GM23338 (cell line): ENCODE measurements around the gene LCLAT1. TPM values are rescaled to one million over a fixed set of nuclear protein-coding genes. Genes with fewer than 3 reads are reported as not detected.

Experiments used
- ATAC-seq: fragments of 200-7000 bp; cut with Tn5 transposase; 3 replicates; pipeline ENCODE4 v1.9.1; 2020
- DNase-seq: peaks from one replicate; pipeline ENCODE4 v3.0.0-alpha.2; 2015; ENCODE audit warnings: low spot score
- H2AFZ ChIP-seq: fragments of 200-600 bp; sonication (generic); 2 replicates; pipeline ENCODE4 v1.8.0; 2016; ENCODE audit warnings: antibody characterized with exemption, mild to moderate bottlenecking, moderate library complexity
- H3F3A ChIP-seq: fragments of 200-600 bp; sonication (generic); replicated peaks from 2 replicates; pipeline ENCODE4 v1.8.0; 2017; ENCODE audit warnings: antibody characterized with exemption, mixed run types, low read depth
- H3K27ac ChIP-seq: fragments of 200-600 bp; sonication (generic); 2 replicates; pipeline ENCODE4 v1.6.1; 2016; ENCODE audit warnings: low read depth
- H3K27me3 ChIP-seq: fragments of 200-600 bp; sonication (generic); 2 replicates; pipeline ENCODE4 v1.8.0; 2016; ENCODE audit warnings: mild to moderate bottlenecking, mixed run types, moderate library complexity; ENCODE audit not compliant: insufficient read depth
- H3K36me3 ChIP-seq: fragments of 200-600 bp; sonication (generic); 2 replicates; pipeline ENCODE4 v1.8.0; 2016; ENCODE audit warnings: mild to moderate bottlenecking; ENCODE audit not compliant: insufficient read depth
- H3K4me1 ChIP-seq: fragments of 200-600 bp; sonication (generic); 2 replicates; pipeline ENCODE4 v1.8.0; 2016; ENCODE audit warnings: mild to moderate bottlenecking, moderate library complexity; ENCODE audit not compliant: insufficient read depth
- H3K4me2 ChIP-seq: fragments of 200-600 bp; sonication (generic); 2 replicates; pipeline ENCODE4 v1.7.1; 2017; ENCODE audit warnings: mixed run types
- H3K4me3 ChIP-seq: fragments of 200-600 bp; sonication (generic); 2 replicates; pipeline ENCODE4 v1.6.1; 2016; ENCODE audit warnings: mixed run types
- H3K79me2 ChIP-seq: fragments of 200-600 bp; sonication (generic); replicated peaks from 2 replicates; pipeline ENCODE4 v1.8.0; 2017; ENCODE audit warnings: mild to moderate bottlenecking; ENCODE audit not compliant: insufficient read depth
- H3K9me2 ChIP-seq: fragments of 200-600 bp; sonication (generic); 2 replicates; pipeline ENCODE4 v1.8.0; 2017; ENCODE audit not compliant: insufficient read depth
- H4K20me1 ChIP-seq: fragments of 200-600 bp; sonication (generic); replicated peaks from 2 replicates; pipeline ENCODE4 v1.8.0; 2017; ENCODE audit warnings: mild to moderate bottlenecking; ENCODE audit not compliant: insufficient read depth
- H3K27ac Mint-ChIP-seq: 2 replicates; pipeline ENCODE4 v1.8.0; 2020; ENCODE audit warnings: inconsistent platforms, mild to moderate bottlenecking, moderate library complexity, mixed read lengths
- H3K27me3 Mint-ChIP-seq: 3 replicates; pipeline ENCODE4 v1.8.0; 2022; ENCODE audit warnings: low read depth, mild to moderate bottlenecking, moderate library complexity, mixed read lengths, inconsistent platforms; ENCODE audit not compliant: insufficient read depth, poor library complexity
- H3K36me3 Mint-ChIP-seq: 3 replicates; pipeline ENCODE4 v1.8.0; 2021; ENCODE audit warnings: low read depth, mild to moderate bottlenecking, inconsistent platforms, moderate library complexity, mixed read lengths
- H3K4me1 Mint-ChIP-seq: 3 replicates; pipeline ENCODE4 v1.8.0; 2020; ENCODE audit warnings: mild to moderate bottlenecking, inconsistent platforms, mixed read lengths
- H3K4me3 Mint-ChIP-seq: 3 replicates; pipeline ENCODE4 v1.8.0; 2021; ENCODE audit warnings: moderate library complexity, mild to moderate bottlenecking, inconsistent platforms, mixed read lengths
- H3K9me3 Mint-ChIP-seq: 3 replicates; pipeline ENCODE4 v1.8.0; 2020; ENCODE audit warnings: moderate library complexity, mild to moderate bottlenecking, inconsistent platforms, mixed read lengths
- CREB1 ChIP-seq: fragments of 250-450 bp; sonication (Bioruptor Pico); IDR thresholded peaks from 2 replicates; pipeline ENCODE4 v1.5.0; 2020; ENCODE audit warnings: low read depth, mild to moderate bottlenecking, moderate library complexity
- CTCF ChIP-seq, 2 experiments: fragments of 200-600 bp in 1 of 2; sonication (generic) in 1 of 2; conservative IDR thresholded peaks; 2 replicates each; pipeline versions ENCODE4 v1.5.1 to v1.6.1; 2016 to 2017; ENCODE audit warnings: antibody characterized with exemption in 2 of 2, low read depth in 2 of 2, mild to moderate bottlenecking in 2 of 2, moderate library complexity in 1 of 2
- ETS1 ChIP-seq: IDR thresholded peaks from 2 replicates; pipeline ENCODE4 v1.6.1; 2016; ENCODE audit warnings: antibody characterized with exemption
- EZH2 ChIP-seq: fragments of 200-600 bp; sonication (generic); IDR thresholded peaks from one replicate; pipeline ENCODE4 v1.8.0; 2017; ENCODE audit warnings: antibody characterized with exemption, mild to moderate bottlenecking, low read depth; ENCODE audit not compliant: unreplicated experiment
- EZH2phosphoT487 ChIP-seq: fragments of 200-600 bp; sonication (generic); IDR thresholded peaks from one replicate; pipeline ENCODE4 v1.8.1; 2018; ENCODE audit warnings: antibody characterized with exemption; ENCODE audit not compliant: unreplicated experiment
- JUNB ChIP-seq: IDR thresholded peaks from one replicate; pipeline ENCODE4 v1.6.1; 2016; ENCODE audit warnings: antibody characterized with exemption; ENCODE audit not compliant: unreplicated experiment
- POLR2AphosphoS5 ChIP-seq: IDR thresholded peaks from 2 replicates; pipeline ENCODE4 v1.6.1; 2016; ENCODE audit warnings: antibody characterized with exemption, low read depth
- ZNF114 ChIP-seq: fragments of 250-450 bp; sonication (Bioruptor Pico); IDR thresholded peaks from 2 replicates; pipeline ENCODE4 v1.5.0; 2020; ENCODE audit warnings: mild to moderate bottlenecking, moderate library complexity
- ZNF331 ChIP-seq: fragments of 250-450 bp; sonication (Bioruptor Pico); IDR thresholded peaks from 2 replicates; pipeline ENCODE4 v1.5.0; 2020; ENCODE audit warnings: low read depth, mild to moderate bottlenecking, moderate library complexity
- ZNF462 ChIP-seq: fragments of 250-450 bp; sonication (Bioruptor Pico); IDR thresholded peaks from 2 replicates; pipeline ENCODE4 v1.5.0; 2020; ENCODE audit warnings: mild to moderate bottlenecking, moderate library complexity
- polyA plus RNA-seq: library from polyadenylated mRNA; unstranded; fragments of >200 nt; fragmentation: Nextera tagmentation; extraction: Ambion mirVana; gene quantifications from 2 replicates; pipeline ENCODE4 v1.2.1, GENCODE V29; 2016
- total RNA-seq: library from RNA; depleted of rRNA; stranded (reverse); fragments of >200 nt; shearing (Covaris generic); gene quantifications from 2 replicates; pipeline ENCODE4 v1.2.3, GENCODE V29; 2014

The LCLAT1 gene
- total and polyA plus RNA-seq, 2 experiments from 2014 or later: 11.5 to 30.1 TPM

- Histone ChIP-seq H3K27me3 (no peaks in the 10 kb centered on the region), H3K4me2 (no peak overlapping the region), H3K36me3 (no peaks in the 10 kb centered on the region), H3K79me2 (no peaks in the 10 kb centered on the region; the same call in 1 of the 2 replicates), H3F3A (no peaks in the 10 kb centered on the region), H3K27ac (peak overlapping the region; percentile 3; the same call in 1 of the 2 replicates), H3K9me2 (no peaks in the 10 kb centered on the region), H3K4me3 (no peak overlapping the region), H2AFZ (no peak overlapping the region), H3K4me1 (no peaks in the 10 kb centered on the region), H4K20me1 (no peaks in the 10 kb centered on the region)
- H3K36me3 Mint-ChIP-seq: no peaks in the 10 kb centered on the region
- H3K27me3 Mint-ChIP-seq: peaks cover 1% of the 10 kb centered on the region
- DNase-seq (no peak), ATAC-seq (no peak)
- H3K4me1 Mint-ChIP-seq: no peaks in the 10 kb centered on the region
- no peak overlapping the region for H3K27ac Mint-ChIP-seq
- TF ChIP-seq CTCF (conservative IDR thresholded peaks at IDR 0.05; ENCODE audit: low read depth in 2 of 2) (no peak), JUNB (no peak), EZH2 (no peak), POLR2AphosphoS5 (no peak), CREB1 (CRISPR knock-in tag) (no peak), EZH2phosphoT487 (no peak), ETS1 (no peak), ZNF114 (CRISPR knock-in tag) (no peak), ZNF462 (no peak), ZNF331 (CRISPR knock-in tag) (no peak)
- H3K4me3 Mint-ChIP-seq: no peak overlapping the region
- no peaks in the 10 kb centered on the region for H3K9me3 Mint-ChIP-seq
These were observed 119.6 kb downstream of the LCLAT1 start for GRCh38 chr2:30566631-30567030.
